RWPE1 (cell line): ENCODE measurements around the gene TMIGD1.

Source experiments
- CTCF ChIA-PET: fragments of 350-600 bp; sonication (Branson Sonifier 250); formaldehyde crosslinking; extraction: SDS; loops from one replicate; lab custom pipeline; 2021; lab: Yijun Ruan, JAX
- POLR2A ChIA-PET: fragments of 400-600 bp; formaldehyde crosslinking; extraction: SDS; loops from one replicate; lab custom pipeline; 2020; ENCODE audit warnings: antibody characterized with exemption; ENCODE audit not compliant: low non-redundant PET; lab: Yijun Ruan, JAX
- DNase-seq: peaks from one replicate; pipeline ENCODE4 v3.0.0; 2012; ENCODE audit warnings: low spot score
- H3K27ac ChIP-seq: fragments of 450-650 bp; 2 replicates; pipeline ENCODE4 v1.5.1; 2017
- TF ChIP-seq, protein P1 (sequence below): fragments of 450-650 bp; conservative IDR thresholded peaks from 2 replicates; pipeline ENCODE4 v1.5.1; 2017; ENCODE audit warnings: low read depth, mild to moderate bottlenecking

TMIGD1 gene

DNA sequence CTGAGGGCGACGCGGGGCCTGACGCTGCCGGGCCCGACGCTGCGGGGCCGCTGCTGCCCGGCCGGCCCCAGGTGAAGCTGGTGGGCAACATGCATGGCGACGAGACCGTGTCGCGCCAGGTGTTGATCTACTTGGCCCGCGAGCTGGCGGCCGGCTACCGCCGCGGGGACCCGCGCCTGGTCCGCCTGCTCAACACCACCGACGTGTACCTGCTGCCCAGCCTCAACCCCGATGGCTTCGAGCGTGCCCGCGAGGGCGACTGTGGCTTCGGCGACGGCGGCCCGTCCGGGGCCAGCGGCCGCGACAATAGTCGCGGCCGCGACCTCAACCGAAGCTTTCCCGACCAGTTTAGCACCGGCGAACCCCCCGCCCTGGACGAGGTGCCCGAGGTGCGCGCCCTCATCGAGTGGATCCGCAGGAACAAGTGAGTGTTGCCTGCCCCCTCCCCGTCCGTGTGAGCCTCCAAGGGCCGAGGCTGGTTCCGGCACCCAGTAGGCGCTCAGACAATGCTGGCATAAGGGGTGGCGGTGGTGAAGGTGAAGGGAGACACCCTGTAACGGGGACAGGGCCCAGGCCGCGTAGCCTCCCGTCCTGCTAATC, 45.5 kb upstream of the TMIGD1 start:
- no peak for DNase-seq

GRCh38 chr17:30378825-30379302, 45.0 kb upstream of the TMIGD1 start, which contains the start of gene CPD:
Gene CPD (plus strand): TSS chr17:30378927. CDS start chr17:30378981, 54 bp downstream.
- POLR2A ChIA-PET, result interaction anchor here (0.5 kb wide), 1 partner anchor 100 kb away, joined by 8 read pairs; no protein-coding TSS in a partner anchor
- CTCF ChIA-PET, result interaction anchor here (0.7 kb wide), 1 partner anchor 20 kb away, joined by 3 read pairs; no protein-coding TSS in a partner anchor
- peak; percentile 98 for DNase-seq
- TF ChIP-seq, protein P1, sequence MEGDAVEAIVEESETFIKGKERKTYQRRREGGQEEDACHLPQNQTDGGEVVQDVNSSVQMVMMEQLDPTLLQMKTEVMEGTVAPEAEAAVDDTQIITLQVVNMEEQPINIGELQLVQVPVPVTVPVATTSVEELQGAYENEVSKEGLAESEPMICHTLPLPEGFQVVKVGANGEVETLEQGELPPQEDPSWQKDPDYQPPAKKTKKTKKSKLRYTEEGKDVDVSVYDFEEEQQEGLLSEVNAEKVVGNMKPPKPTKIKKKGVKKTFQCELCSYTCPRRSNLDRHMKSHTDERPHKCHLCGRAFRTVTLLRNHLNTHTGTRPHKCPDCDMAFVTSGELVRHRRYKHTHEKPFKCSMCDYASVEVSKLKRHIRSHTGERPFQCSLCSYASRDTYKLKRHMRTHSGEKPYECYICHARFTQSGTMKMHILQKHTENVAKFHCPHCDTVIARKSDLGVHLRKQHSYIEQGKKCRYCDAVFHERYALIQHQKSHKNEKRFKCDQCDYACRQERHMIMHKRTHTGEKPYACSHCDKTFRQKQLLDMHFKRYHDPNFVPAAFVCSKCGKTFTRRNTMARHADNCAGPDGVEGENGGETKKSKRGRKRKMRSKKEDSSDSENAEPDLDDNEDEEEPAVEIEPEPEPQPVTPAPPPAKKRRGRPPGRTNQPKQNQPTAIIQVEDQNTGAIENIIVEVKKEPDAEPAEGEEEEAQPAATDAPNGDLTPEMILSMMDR, result no peak
- peak within 1 kb of the TSS; percentile 68 for H3K27ac ChIP-seq

More for the DNA sequence above, 45.5 kb upstream of the TMIGD1 start:
- peak overlapping the region; percentile 68 for H3K27ac ChIP-seq
- CTCF ChIA-PET, result no interaction called here
- POLR2A ChIA-PET, result interaction anchor here (0.5 kb wide), 1 partner anchor 99 kb away, joined by 8 read pairs; no protein-coding TSS in a partner anchor
- TF ChIP-seq, protein P1, result no peak

GRCh38 chr17:30378241-30378824, 44.5 kb upstream of the TMIGD1 start:
- peak overlapping the region; percentile 68 for H3K27ac ChIP-seq
- CTCF ChIA-PET, result interaction anchor here (0.6 to 0.7 kb wide), 3 partner anchors 19 to 274 kb away, joined by 3 read pairs; no protein-coding TSS in a partner anchor
- TF ChIP-seq, protein P1, result no peak
- DNase-seq, result no peak
- POLR2A ChIA-PET, result no interaction called here

GRCh38 chr17:30377574-30378240, 43.9 kb upstream of the TMIGD1 start:
- POLR2A ChIA-PET, result no interaction called here
- no peak for DNase-seq
- TF ChIP-seq, protein P1, result no peak
- no peak overlapping the region for H3K27ac ChIP-seq
- CTCF ChIA-PET, result interaction anchor here (0.6 to 0.8 kb wide), 4 partner anchors 19 to 521 kb away, joined by 3 to 4 read pairs (median 3); no protein-coding TSS in a partner anchor

DNA sequence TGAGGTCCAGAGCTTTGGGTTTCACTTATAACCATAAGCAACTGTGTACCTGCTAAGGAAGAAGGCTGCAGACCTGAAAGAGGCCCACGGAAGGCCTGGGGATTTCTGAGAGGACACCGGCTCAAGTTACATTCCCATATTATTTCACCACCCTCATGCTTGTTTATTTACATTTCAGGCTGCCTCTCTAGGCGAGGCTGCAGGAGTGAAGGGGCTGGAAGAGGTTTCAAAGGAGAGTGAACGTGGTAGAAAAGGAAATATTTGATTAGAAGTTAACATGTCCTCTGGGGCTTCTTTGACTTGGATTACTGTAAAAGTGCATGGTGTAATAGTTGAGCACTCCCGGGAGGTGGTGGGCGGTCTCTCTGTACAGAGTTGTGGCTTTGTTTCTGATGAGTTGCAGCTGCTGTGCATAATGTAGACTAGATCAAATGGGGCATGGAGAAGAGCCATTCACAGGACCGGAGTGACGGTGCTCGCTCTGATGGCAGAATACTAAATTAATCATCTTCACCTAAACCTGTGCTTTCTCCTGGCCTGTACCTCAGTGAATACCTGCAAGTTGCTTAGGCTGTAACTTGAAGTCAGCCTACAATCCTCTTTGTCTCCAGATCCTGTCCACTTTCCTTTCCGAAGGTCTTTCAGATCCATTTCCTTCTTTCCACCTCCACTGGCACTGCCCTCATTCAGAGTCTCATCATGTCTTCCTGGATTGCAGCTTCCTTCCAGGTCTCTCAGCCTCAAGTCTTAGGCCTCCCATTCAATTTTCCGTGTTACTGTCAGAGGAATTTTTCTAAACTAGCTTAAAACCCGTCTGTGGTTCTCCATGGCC, 43.0 kb upstream of the TMIGD1 start:
- ChIA-PET CTCF (interaction anchor here (0.6 to 0.8 kb wide), 3 partner anchors 37 to 522 kb away, joined by 3 to 4 read pairs (median 3); no protein-coding TSS in a partner anchor), POLR2A (no interaction called here)
- TF ChIP-seq, protein P1, result no peak
- DNase-seq, result no peak
- H3K27ac ChIP-seq, result no peak overlapping the region
